Vagina (tissue), 2 donors: Measurements from ENCODE around the gene NXPH4. TPM values are rescaled to one million over a fixed set of nuclear protein-coding genes. Genes with fewer than 3 reads are reported as not detected.

Experiments used
- DNase-seq, 2 donors: peaks; one replicate each; pipeline ENCODE4 v3.0.0-alpha.2; 2017; ENCODE audit errors: extremely low spot score in 2 of 2
- H3K27ac ChIP-seq: fragments of 200-600 bp; sonication (generic); one replicate; pipeline ENCODE4 v1.5.1; 2019
- H3K27me3 ChIP-seq: fragments of 200-600 bp; sonication (generic); one replicate; pipeline ENCODE4 v1.5.1; 2019
- H3K36me3 ChIP-seq, 2 donors: fragments of 200-600 bp; sonication (generic); one replicate each; pipeline ENCODE4 v1.5.1; 2017 to 2019
- H3K4me1 ChIP-seq: fragments of 200-600 bp; sonication (generic); one replicate; pipeline ENCODE4 v1.5.1; 2019
- H3K4me3 ChIP-seq, 2 donors: fragments of 200-600 bp; sonication (generic); 1 replicate in 1 of 2; 2 replicates in 1 of 2; pipeline ENCODE4 v1.5.1; 2016 to 2019
- H3K9me3 ChIP-seq: fragments of 200-600 bp; sonication (generic); one replicate; pipeline ENCODE4 v1.5.1; 2019
- CTCF ChIP-seq, 3 experiments: fragments of 450-650 bp in 2 of 3; fragments of 200-600 bp in 1 of 3; sonication (generic) in 1 of 3; IDR thresholded peaks; one replicate each; pipeline ENCODE4 v1.5.1; 2017 to 2019; ENCODE audit warnings: antibody characterized with exemption in 3 of 3, mild to moderate bottlenecking in 2 of 3, moderate library complexity in 2 of 3
- POLR2A ChIP-seq, 2 donors: fragments of 450-650 bp; IDR thresholded peaks; one replicate each; pipeline ENCODE4 v1.6.1; 2017; ENCODE audit warnings: antibody characterized with exemption in 2 of 2, mild to moderate bottlenecking in 2 of 2, moderate library complexity in 2 of 2
- POLR2AphosphoS5 ChIP-seq, 2 donors: sonication (generic); formaldehyde crosslinking; IDR thresholded peaks; one replicate each; pipeline ENCODE4 v1.9.0; 2017; ENCODE audit warnings: antibody characterized with exemption in 2 of 2, mild to moderate bottlenecking in 2 of 2, low read depth in 1 of 2; ENCODE audit not compliant: insufficient read depth in 1 of 2
- intact Hi-C: fragments of 100-400 bp; cut with DNase I; formaldehyde crosslinking; loops from one replicate; pipeline ENCODE4 v1.15.1; 2023
- total RNA-seq: library from RNA; depleted of rRNA; stranded (reverse); fragments of >200 nt; gene quantifications from one replicate; pipeline ENCODE4 v1.2.3, GENCODE V29; 2016

NXPH4 gene
- total RNA-seq, 1 donor from 2014 or later: 3.2 TPM

GRCh38 chr12:57204454-57204853 is 12.1 kb upstream of the NXPH4 start:
- intact Hi-C loops: no loop called here
- Histone ChIP-seq H3K4me1 (no peaks in the 10 kb centered on the region), H3K36me3 (peaks cover 4 to 94% of the 10 kb centered on the region in 2 donors), H3K9me3 (no peaks in the 10 kb centered on the region), H3K4me3 (no peak overlapping the region), H3K27me3 (no peaks in the 10 kb centered on the region), H3K27ac (no peak overlapping the region)
- TF ChIP-seq CTCF (IDR thresholded peaks at IDR 0.05) (no peak), POLR2AphosphoS5 (IDR thresholded peaks at IDR 0.05; ENCODE audit: insufficient read depth in 1 of 2, low read depth in 1 of 2) (peak in 1 of 2 donors; percentile 3), POLR2A (IDR thresholded peaks at IDR 0.05) (no peak)
- DNase-seq: no peak

- H3K4me1 ChIP-seq: no peaks in the 10 kb centered on the region
- no peak for DNase-seq
- H3K4me3 ChIP-seq: no peak overlapping the region
- H3K27ac ChIP-seq: no peak overlapping the region
- H3K9me3 ChIP-seq: no peaks in the 10 kb centered on the region
- no peak for TF ChIP-seq CTCF (IDR thresholded peaks at IDR 0.05)
- TF ChIP-seq POLR2AphosphoS5 (IDR thresholded peaks at IDR 0.05; ENCODE audit: insufficient read depth in 1 of 2, low read depth in 1 of 2): no peak
- no peak for TF ChIP-seq POLR2A (IDR thresholded peaks at IDR 0.05)
- intact Hi-C loops: loop anchor here (5.0 kb wide), 1 partner anchor 37 kb away; no protein-coding TSS in a partner anchor
- no peaks in the 10 kb centered on the region for H3K27me3 ChIP-seq
- peaks cover 4 to 94% of the 10 kb centered on the region in 2 donors for H3K36me3 ChIP-seq
Measured at GRCh38 chr12:57205186-57205585, 11.4 kb upstream of the NXPH4 start.

DNA sequence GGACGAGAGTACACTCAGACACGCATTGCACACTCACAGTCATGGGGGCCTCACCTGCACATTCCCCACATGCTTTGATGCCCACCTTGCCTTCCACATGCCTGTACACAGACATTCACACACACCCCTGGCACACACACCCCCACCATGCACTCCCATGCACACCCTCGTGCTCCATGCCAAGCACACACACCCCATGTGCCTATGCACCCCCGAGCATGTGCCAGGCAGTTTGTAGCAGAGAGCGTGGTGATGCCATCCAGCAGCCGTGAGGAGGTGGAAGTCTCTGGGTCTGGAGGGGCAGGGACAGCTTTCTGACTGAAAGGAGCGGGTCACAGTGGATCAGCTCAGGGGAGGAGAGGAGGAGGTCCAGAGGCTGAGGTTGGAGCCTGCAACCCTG is 10.7 kb upstream of the NXPH4 start:
- Histone ChIP-seq H3K36me3 (peaks cover 4 to 94% of the 10 kb centered on the region in 2 donors), H3K27me3 (no peaks in the 10 kb centered on the region), H3K4me1 (no peaks in the 10 kb centered on the region), H3K27ac (no peak overlapping the region), H3K4me3 (no peak overlapping the region), H3K9me3 (no peaks in the 10 kb centered on the region)
- TF ChIP-seq POLR2AphosphoS5 (IDR thresholded peaks at IDR 0.05; ENCODE audit: insufficient read depth in 1 of 2, low read depth in 1 of 2) (no peak), POLR2A (IDR thresholded peaks at IDR 0.05) (no peak), CTCF (IDR thresholded peaks at IDR 0.05) (no peak)
- intact Hi-C loops: loop anchor here (5.0 kb wide), 1 partner anchor 36 kb away; no protein-coding TSS in a partner anchor
- DNase-seq: no peak

DNA sequence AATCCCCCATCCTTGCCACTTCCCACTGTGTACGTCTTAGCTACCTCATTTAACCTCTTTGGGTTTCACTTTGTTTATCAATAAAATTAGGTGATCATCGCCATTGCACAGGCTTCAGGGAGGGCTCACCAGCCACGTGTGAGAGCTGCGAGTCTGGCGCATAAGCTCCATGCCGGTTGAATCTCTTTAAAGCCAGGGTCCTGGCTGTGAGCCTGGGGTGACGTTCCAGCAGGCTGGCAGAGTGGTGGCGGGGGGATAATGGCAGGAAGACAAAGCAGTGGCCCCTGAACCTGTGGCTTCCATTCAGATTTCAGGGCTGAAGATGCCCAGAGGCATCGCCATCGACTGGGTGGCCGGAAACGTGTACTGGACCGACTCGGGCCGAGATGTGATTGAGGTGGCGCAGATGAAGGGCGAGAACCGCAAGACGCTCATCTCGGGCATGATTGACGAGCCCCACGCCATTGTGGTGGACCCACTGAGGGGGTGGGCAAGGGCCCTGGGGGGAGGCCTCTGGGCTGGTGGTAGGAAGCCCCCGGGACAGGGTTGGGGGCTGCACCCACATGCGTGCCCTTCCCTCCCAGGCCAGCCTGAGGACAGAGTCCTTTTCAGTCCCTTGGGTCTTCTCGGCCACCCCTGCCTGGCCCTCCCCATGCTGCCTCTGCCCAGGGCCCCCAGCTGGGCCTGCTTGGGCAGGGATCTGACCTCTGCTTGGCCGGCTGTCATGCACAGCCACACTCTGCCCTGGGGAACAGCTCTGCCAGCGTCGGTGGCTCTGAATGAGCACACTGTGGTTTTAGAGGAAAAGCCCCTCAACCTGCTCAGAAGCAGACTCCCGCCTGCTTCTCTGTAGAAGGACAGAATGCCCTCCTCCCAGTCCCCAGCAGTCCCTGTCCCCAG is 8.6 kb upstream of the NXPH4 start:
- no peak for DNase-seq
- no peak overlapping the region for H3K4me3 ChIP-seq
- intact Hi-C loops: loop anchor here (5.0 kb wide), 1 partner anchor 34 kb away; no protein-coding TSS in a partner anchor
- no peaks in the 10 kb centered on the region for H3K27me3 ChIP-seq
- no peaks in the 10 kb centered on the region for H3K9me3 ChIP-seq
- peaks cover 4 to 88% of the 10 kb centered on the region in 2 donors for H3K36me3 ChIP-seq
- H3K4me1 ChIP-seq: no peaks in the 10 kb centered on the region
- no peak for TF ChIP-seq CTCF (IDR thresholded peaks at IDR 0.05)
- no peak for TF ChIP-seq POLR2AphosphoS5 (IDR thresholded peaks at IDR 0.05; ENCODE audit: insufficient read depth in 1 of 2, low read depth in 1 of 2)
- no peak for TF ChIP-seq POLR2A (IDR thresholded peaks at IDR 0.05)
- no peak overlapping the region for H3K27ac ChIP-seq
